ENCODE data around the gene LMAN1L.

DNA sequence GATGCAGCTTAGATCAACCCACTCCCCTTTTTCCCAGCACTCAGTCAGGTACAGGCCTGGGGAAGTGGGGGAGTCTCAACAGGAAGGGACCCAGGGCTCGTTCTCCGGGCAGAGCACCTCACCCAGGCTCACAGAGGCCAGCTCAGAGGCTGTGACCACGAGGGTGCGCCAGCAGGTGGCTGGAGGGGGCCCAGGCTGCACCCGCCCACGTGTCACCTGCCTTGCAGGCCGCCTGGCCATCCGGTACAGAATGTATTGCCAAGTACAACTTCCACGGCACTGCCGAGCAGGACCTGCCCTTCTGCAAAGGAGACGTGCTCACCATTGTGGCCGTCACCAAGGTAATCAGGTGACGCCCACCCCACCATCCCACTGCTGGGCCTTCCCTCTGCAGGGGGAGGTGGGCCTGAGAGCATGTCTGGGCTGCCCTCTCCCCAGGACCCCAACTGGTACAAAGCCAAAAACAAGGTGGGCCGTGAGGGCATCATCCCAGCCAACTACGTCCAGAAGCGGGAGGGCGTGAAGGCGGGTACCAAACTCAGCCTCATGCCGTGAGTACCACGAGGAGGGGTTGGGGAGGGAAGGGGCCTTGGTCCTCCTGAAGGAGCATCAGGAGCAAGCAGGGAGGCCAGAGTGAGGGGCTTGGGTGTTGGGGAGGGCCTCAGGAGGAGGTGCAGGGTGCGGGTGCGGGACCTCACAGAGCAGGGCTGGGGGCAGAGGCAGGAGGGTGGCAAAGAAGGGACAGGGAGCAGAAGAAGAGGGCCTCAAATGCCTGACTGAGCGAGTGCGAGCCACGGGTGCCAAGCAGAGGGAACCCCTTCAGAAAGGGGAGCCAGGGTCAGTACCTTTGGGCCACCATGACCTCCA, 14.0 kb upstream of the LMAN1L start:
- TF ChIP-seq, protein P1, sequence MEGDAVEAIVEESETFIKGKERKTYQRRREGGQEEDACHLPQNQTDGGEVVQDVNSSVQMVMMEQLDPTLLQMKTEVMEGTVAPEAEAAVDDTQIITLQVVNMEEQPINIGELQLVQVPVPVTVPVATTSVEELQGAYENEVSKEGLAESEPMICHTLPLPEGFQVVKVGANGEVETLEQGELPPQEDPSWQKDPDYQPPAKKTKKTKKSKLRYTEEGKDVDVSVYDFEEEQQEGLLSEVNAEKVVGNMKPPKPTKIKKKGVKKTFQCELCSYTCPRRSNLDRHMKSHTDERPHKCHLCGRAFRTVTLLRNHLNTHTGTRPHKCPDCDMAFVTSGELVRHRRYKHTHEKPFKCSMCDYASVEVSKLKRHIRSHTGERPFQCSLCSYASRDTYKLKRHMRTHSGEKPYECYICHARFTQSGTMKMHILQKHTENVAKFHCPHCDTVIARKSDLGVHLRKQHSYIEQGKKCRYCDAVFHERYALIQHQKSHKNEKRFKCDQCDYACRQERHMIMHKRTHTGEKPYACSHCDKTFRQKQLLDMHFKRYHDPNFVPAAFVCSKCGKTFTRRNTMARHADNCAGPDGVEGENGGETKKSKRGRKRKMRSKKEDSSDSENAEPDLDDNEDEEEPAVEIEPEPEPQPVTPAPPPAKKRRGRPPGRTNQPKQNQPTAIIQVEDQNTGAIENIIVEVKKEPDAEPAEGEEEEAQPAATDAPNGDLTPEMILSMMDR (IDR thresholded peaks at IDR 0.05) = no peak
- TF ChIP-seq POLR2A (IDR thresholded peaks at IDR 0.05; ENCODE audit: low read depth) = no peak
- no peak for TF ChIP-seq POLR2AphosphoS5 (IDR thresholded peaks at IDR 0.05)
- TF ChIP-seq EP300 (IDR thresholded peaks at IDR 0.05) = no peak
